HepG2 (cell line): ENCODE data around the gene NOA1. TPM values are rescaled to one million over a fixed set of nuclear protein-coding genes. Genes with fewer than 3 reads are reported as not detected.
A peak's percentile ranks its signal among the peaks of the same experiment; 100 is the strongest.

Experiments
- ATAC-seq: fragments of 200-7000 bp; cut with Tn5 transposase; 3 replicates; pipeline ENCODE4 v1.9.1; 2020; ENCODE audit warnings: mild to moderate bottlenecking, moderate library complexity
- BruUV-seq: library from RNA; stranded (reverse); fragments of 400-500 nt; replicated peaks from 2 replicates; lab custom pipeline; 2021; lab: Mats Ljungman, UMichigan
- CTCF ChIA-PET: fragments of 300-600 bp; formaldehyde crosslinking; extraction: SDS; loops from one replicate; lab custom pipeline; 2021; ENCODE audit warnings: low total read pairs, inconsistent platforms, low intra/inter-chr PET ratio; lab: Yijun Ruan, JAX
- POLR2A ChIA-PET: fragments of 350-600 bp; sonication (Branson Sonifier 250); formaldehyde crosslinking; loops from one replicate; lab custom pipeline; 2020; ENCODE audit warnings: antibody characterized with exemption, inconsistent platforms; lab: Yijun Ruan, JAX
- DNase-seq: peaks from one replicate; pipeline ENCODE4 v3.0.0-alpha.2; 2015; ENCODE audit warnings: low spot score
- FAIRE-seq: peaks from 3 replicates; lab custom pipeline; 2011; peaks lifted over from hg19 to GRCh38; lab: Jason Lieb, UNC
- H2AFZ ChIP-seq: one replicate; pipeline ENCODE4 v1.6.1; 2011; ENCODE audit warnings: low read length, inconsistent platforms
- H3K27ac ChIP-seq: fragments of 300-600 bp; 3 replicates; pipeline ENCODE4 v1.8.0; 2011; ENCODE audit warnings: mixed run types, mild to moderate bottlenecking, mixed read lengths, low read length, inconsistent platforms; ENCODE audit not compliant: insufficient read depth; ENCODE audit errors: extremely low read length
- H3K27me3 ChIP-seq, 2 experiments: fragments of 200-600 bp in 1 of 2; 2 replicates in 1 of 2; 3 replicates in 1 of 2; pipeline versions ENCODE4 v1.6.0 to v1.8.0; 2011; ENCODE audit warnings: low read length in 2 of 2, mild to moderate bottlenecking in 2 of 2, moderate library complexity in 2 of 2, inconsistent platforms in 1 of 2; ENCODE audit not compliant: insufficient read depth in 2 of 2, control insufficient read depth in 1 of 2
- H3K36me3 ChIP-seq, 2 experiments: fragments of 200-600 bp in 1 of 2; replicated peaks in 1 of 2; 2 replicates in 1 of 2; 3 replicates in 1 of 2; pipeline versions ENCODE4 v1.5.1 to v1.8.0; 2011; ENCODE audit warnings: low read length in 2 of 2, inconsistent platforms in 1 of 2; ENCODE audit not compliant: insufficient read depth in 2 of 2, control insufficient read depth in 1 of 2
- H3K4me1 ChIP-seq: 2 replicates; pipeline ENCODE4 v1.5.1; 2012; ENCODE audit warnings: low read length, inconsistent platforms; ENCODE audit not compliant: insufficient read depth
- H3K4me2 ChIP-seq: 2 replicates; pipeline ENCODE4 v1.6.0; 2011; ENCODE audit warnings: low read depth, low read length, inconsistent platforms
- H3K4me3 ChIP-seq, 3 experiments: fragments of 200-600 bp in 1 of 3; sonication (generic), shearing (Covaris generic) in 1 of 3; replicated peaks in 1 of 3; 2 replicates each; pipeline ENCODE4 v1.5.1; 2011 to 2016; ENCODE audit warnings: low read length in 3 of 3, inconsistent platforms in 2 of 3, low read depth in 2 of 3, mild to moderate bottlenecking in 2 of 3, control low read depth in 1 of 3, mixed read lengths in 1 of 3; ENCODE audit not compliant: insufficient read depth in 1 of 3
- H3K79me2 ChIP-seq: one replicate; pipeline ENCODE4 v1.6.1; 2011; ENCODE audit warnings: low read length, inconsistent platforms; ENCODE audit not compliant: insufficient read depth
- H3K9ac ChIP-seq: 2 replicates; pipeline ENCODE4 v1.6.0; 2011; ENCODE audit warnings: mild to moderate bottlenecking, low read depth, low read length, inconsistent platforms; ENCODE audit not compliant: insufficient read depth
- H3K9me3 ChIP-seq: 2 replicates; pipeline ENCODE4 v1.5.1; 2012; ENCODE audit warnings: mild to moderate bottlenecking, low read length
- H4K20me1 ChIP-seq: 2 replicates; pipeline ENCODE4 v1.6.0; 2011; ENCODE audit warnings: inconsistent platforms, mild to moderate bottlenecking, low read length, moderate library complexity; ENCODE audit not compliant: insufficient read depth
- KAT7 ChIP-seq: IDR thresholded peaks from 2 replicates; pipeline ENCODE4 v1.6.1; 2018; ENCODE audit warnings: borderline replicate concordance, missing compliant biosample characterization
- KMT2A ChIP-seq: sonication (generic); formaldehyde crosslinking; IDR thresholded peaks from 2 replicates; pipeline ENCODE4 v1.4.0; 2020; ENCODE audit warnings: missing genetic modification reagents
- NR1H2 ChIP-seq: sonication (generic); formaldehyde crosslinking; IDR thresholded peaks from 2 replicates; pipeline ENCODE4 v1.8.1; 2022; ENCODE audit warnings: low read depth, missing genetic modification reagents, borderline replicate concordance
- POLR2AphosphoS2 ChIP-seq: IDR thresholded peaks from 2 replicates; pipeline ENCODE4 v1.6.1; 2011; ENCODE audit warnings: low read depth, low read length, improper control_type of control experiment
- SMAD1 ChIP-seq: sonication (generic); formaldehyde crosslinking; IDR thresholded peaks from 2 replicates; pipeline ENCODE4 v1.4.0; 2020; ENCODE audit warnings: missing genetic modification reagents, low read depth, mild to moderate bottlenecking, borderline replicate concordance
- SPEN ChIP-seq: sonication (generic); formaldehyde crosslinking; IDR thresholded peaks from 2 replicates; pipeline ENCODE4 v1.5.1; 2020; ENCODE audit warnings: low read depth, mild to moderate bottlenecking, missing genetic modification reagents
- ZNF234 ChIP-seq: sonication (generic); formaldehyde crosslinking; conservative IDR thresholded peaks from 2 replicates; pipeline ENCODE4 v1.5.1; 2020; ENCODE audit warnings: mild to moderate bottlenecking, missing genetic modification reagents
- WGBS: methylation state at CpG from one replicate; pipeline ENCODE4 v1.1.6; 2017; ENCODE audit warnings: low lambda C conversion rate; 5-methylcytosine and 5-hydroxymethylcytosine counted together
- in situ Hi-C: cut with HindIII; loops from 2 replicates; pipeline ENCODE4 v1.10.0; 2017; ENCODE audit warnings: low pct_unique_long_range_greater_than_20kb; ENCODE audit not compliant: extremely low pct_ligation_motif_present
- intact Hi-C: fragments of 100-400 bp; cut with micrococcal nuclease; formaldehyde crosslinking; loops from one replicate; pipeline ENCODE4 v1.10.0; 2022; ENCODE audit not compliant: unreplicated experiment
- polyA plus RNA-seq, 8 experiments: library from polyadenylated mRNA; depleted of rRNA in 3 of 8; stranded (reverse) in 7 of 8; unstranded in 1 of 8; fragments of >200 nt; fragmentation: Illumina TruSeq in 4 of 8; extraction: Trizol in 4 of 8; gene quantifications; 2 replicates each; pipeline versions ENCODE4 v1.2.1 to v1.2.3, GENCODE V29; 2011 to 2016; ENCODE audit warnings: low read depth in 4 of 8, missing spikeins in 1 of 8, mixed read lengths in 1 of 8; ENCODE audit not compliant: insufficient read depth in 1 of 8
- total RNA-seq, 5 experiments: library from RNA; depleted of rRNA; stranded (reverse); fragments of >200 nt; fragmentation: Illumina TruSeq; extraction: Trizol; gene quantifications; 2 replicates each; pipeline ENCODE4 v1.2.3, GENCODE V29; 2016; ENCODE audit warnings: low read depth in 1 of 5
- TF ChIP-seq, protein P1 (sequence below): fragments of 450-650 bp; IDR thresholded peaks from 2 replicates; pipeline ENCODE4 v1.6.1; 2016

Gene NOA1
- total and polyA plus RNA-seq, 2 of the 13 experiments (the other 11 are each of a cell fraction or from before 2014, with no cell fraction given): 17.3 to 19.0 TPM

GRCh38 chr4:56937262-56937661 is 40.1 kb downstream of the NOA1 start:
- H3K27me3 ChIP-seq: no peaks in the 10 kb centered on the region
- H3K9ac ChIP-seq: no peak overlapping the region
- no TSS peak for BruUV-seq
- no peaks in the 10 kb centered on the region; the same call in 1 of the 2 replicates for H4K20me1 ChIP-seq
- H2AFZ ChIP-seq: no peak overlapping the region
- no peak overlapping the region for H3K4me2 ChIP-seq
- H3K9me3 ChIP-seq: no peaks in the 10 kb centered on the region
- no peak overlapping the region for H3K4me3 ChIP-seq
- POLR2A ChIA-PET: no interaction called here
- intact Hi-C loops: no loop called here
- no peaks in the 10 kb centered on the region for H3K4me1 ChIP-seq
- over 99% methylated on average over 6 of the region's 6 CpGs for WGBS
- no peak for DNase-seq
- in situ Hi-C loops: no loop called here
- CTCF ChIA-PET: no interaction called here
- FAIRE-seq: no peak
- no peak overlapping the region for H3K27ac ChIP-seq
- peaks cover 4 to 13% of the 10 kb centered on the region in 2 experiments; a peak in 4 of 5 replicates for H3K36me3 ChIP-seq
- H3K79me2 ChIP-seq: no peaks in the 10 kb centered on the region
- TF ChIP-seq KAT7 (CRISPR knock-in tag): no peak
- no peak for TF ChIP-seq SPEN (CRISPR knock-in tag)
- TF ChIP-seq KMT2A (CRISPR knock-in tag): no peak
- TF ChIP-seq, protein P1, sequence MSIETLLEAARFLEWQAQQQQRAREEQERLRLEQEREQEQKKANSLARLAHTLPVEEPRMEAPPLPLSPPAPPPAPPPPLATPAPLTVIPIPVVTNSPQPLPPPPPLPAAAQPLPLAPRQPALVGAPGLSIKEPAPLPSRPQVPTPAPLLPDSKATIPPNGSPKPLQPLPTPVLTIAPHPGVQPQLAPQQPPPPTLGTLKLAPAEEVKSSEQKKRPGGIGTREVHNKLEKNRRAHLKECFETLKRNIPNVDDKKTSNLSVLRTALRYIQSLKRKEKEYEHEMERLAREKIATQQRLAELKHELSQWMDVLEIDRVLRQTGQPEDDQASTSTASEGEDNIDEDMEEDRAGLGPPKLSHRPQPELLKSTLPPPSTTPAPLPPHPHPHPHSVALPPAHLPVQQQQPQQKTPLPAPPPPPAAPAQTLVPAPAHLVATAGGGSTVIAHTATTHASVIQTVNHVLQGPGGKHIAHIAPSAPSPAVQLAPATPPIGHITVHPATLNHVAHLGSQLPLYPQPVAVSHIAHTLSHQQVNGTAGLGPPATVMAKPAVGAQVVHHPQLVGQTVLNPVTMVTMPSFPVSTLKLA: no peak
- ATAC-seq: no peak

GRCh38 chr4:56931924-56932323 is 45.5 kb downstream of the NOA1 start:
- no TSS peak for BruUV-seq
- ATAC-seq (no peak), DNase-seq (no peak), FAIRE-seq (no peak)
- no peak for TF ChIP-seq NR1H2 (CRISPR knock-in tag)
- no peak for TF ChIP-seq SMAD1
- TF ChIP-seq POLR2AphosphoS2: 0 out of 2 replicates have a peak, but pooled peaks have one; percentile 10
- no peak for TF ChIP-seq ZNF234 (CRISPR knock-in tag)
- Histone ChIP-seq H3K9ac (no peak overlapping the region), H3K36me3 (peaks cover 10 to 36% of the 10 kb centered on the region in 2 experiments; a peak in 4 of 5 replicates), H4K20me1 (no peaks in the 10 kb centered on the region; the same call in 1 of the 2 replicates), H3K4me2 (no peak overlapping the region), H3K4me3 (no peak overlapping the region), H3K79me2 (no peaks in the 10 kb centered on the region), H3K4me1 (no peaks in the 10 kb centered on the region), H3K27ac (no peak overlapping the region), H3K27me3 (no peaks in the 10 kb centered on the region), H2AFZ (no peak overlapping the region), H3K9me3 (no peaks in the 10 kb centered on the region)
- in situ Hi-C loops (no loop called here), intact Hi-C loops (no loop called here)
- POLR2A ChIA-PET: no interaction called here
- CTCF ChIA-PET: no interaction called here
- WGBS: 83% methylated on average over 4 of the region's 4 CpGs
